Natural killer cell treated with Interleukin-12 subunit alpha and Interleukin-12 subunit beta and Interleukin-15 and Interleukin-18, amount 100 ng/mL, for 72 hours (primary cell): ENCODE results near the gene POLN. TPM values are rescaled to one million over a fixed set of nuclear protein-coding genes. Genes with fewer than 3 reads are reported as not detected.
"Not testable (repeated sequence)": the region's sequence is repeated elsewhere in the genome, so short reads cannot be mapped to it uniquely, and the experiment has no call there.

Experiments used
- ATAC-seq, 2 donors: fragments of 150-1000 bp; cut with Tn5 transposase in 1 of 2; sonication (Bioruptor Pico), chemical (Tn5 transposase) in 1 of 2; 2 replicates each; pipeline ENCODE4 v1.10.0; 2021
- DNase-seq: peaks from one replicate; pipeline ENCODE4 v3.0.0; 2022; ENCODE audit warnings: low spot score
- H3K27ac Mint-ChIP-seq, 2 donors: 1 replicate in 1 of 2; 2 replicates in 1 of 2; pipeline ENCODE4 v1.8.0; 2022; ENCODE audit warnings: mixed read lengths in 2 of 2, mild to moderate bottlenecking in 1 of 2, moderate library complexity in 1 of 2
- H3K27me3 Mint-ChIP-seq, 2 donors: 1 replicate in 1 of 2; 2 replicates in 1 of 2; pipeline ENCODE4 v1.8.0; 2022; ENCODE audit warnings: mixed read lengths in 2 of 2
- H3K36me3 Mint-ChIP-seq: one replicate; pipeline ENCODE4 v1.8.0; 2022; ENCODE audit warnings: mixed read lengths
- H3K4me1 Mint-ChIP-seq, 2 donors: 1 replicate in 1 of 2; 2 replicates in 1 of 2; pipeline ENCODE4 v1.8.0; 2022; ENCODE audit warnings: low read depth in 2 of 2, mixed read lengths in 2 of 2, mild to moderate bottlenecking in 1 of 2
- H3K4me3 Mint-ChIP-seq: one replicate; pipeline ENCODE4 v1.8.0; 2022; ENCODE audit warnings: mixed read lengths
- H3K9me3 Mint-ChIP-seq: 2 replicates; pipeline ENCODE4 v1.8.0; 2022; ENCODE audit warnings: mixed read lengths
- total RNA-seq, 2 donors: library from RNA; stranded (reverse); gene quantifications; one replicate each; pipeline ENCODE4 v1.2.3, GENCODE V29; 2022

The POLN gene
- total RNA-seq, 2 donors from 2014 or later: 3.8 to 6.1 TPM

DNA sequence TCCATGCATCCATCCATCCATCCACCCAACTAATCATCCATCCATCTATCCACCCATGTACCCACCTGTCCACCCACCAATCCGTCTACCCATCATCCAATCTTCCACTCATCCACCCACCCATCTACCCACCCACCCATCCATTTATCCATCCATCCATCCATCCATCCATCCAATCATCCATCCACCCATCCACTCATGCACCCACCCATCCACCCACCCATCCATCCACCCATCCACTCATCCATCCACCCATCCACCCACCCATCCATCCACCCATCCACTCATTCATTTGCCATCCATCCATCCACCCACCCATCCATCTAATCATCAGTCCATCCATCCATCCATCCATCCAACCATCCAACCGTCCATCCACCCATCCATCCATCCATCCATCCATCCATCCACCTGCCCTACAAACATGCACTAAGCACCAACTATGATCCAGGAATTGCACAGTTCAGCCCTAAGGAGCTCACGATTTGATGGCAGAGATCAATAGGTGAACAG lies 41.3 kb upstream of the POLN start:
- Mint-ChIP-seq H3K4me3 (peak overlapping the region; percentile 70), H3K9me3 (no peaks in the 10 kb centered on the region), H3K4me1 (peaks cover 30 to 38% of the 10 kb centered on the region in 2 donors), H3K27ac (peak overlapping the region; percentile 94 to 97), H3K36me3 (no peaks in the 10 kb centered on the region), H3K27me3 (no peaks in the 10 kb centered on the region)
- DNase-seq (peak; percentile 23), ATAC-seq (no peak)

DNA sequence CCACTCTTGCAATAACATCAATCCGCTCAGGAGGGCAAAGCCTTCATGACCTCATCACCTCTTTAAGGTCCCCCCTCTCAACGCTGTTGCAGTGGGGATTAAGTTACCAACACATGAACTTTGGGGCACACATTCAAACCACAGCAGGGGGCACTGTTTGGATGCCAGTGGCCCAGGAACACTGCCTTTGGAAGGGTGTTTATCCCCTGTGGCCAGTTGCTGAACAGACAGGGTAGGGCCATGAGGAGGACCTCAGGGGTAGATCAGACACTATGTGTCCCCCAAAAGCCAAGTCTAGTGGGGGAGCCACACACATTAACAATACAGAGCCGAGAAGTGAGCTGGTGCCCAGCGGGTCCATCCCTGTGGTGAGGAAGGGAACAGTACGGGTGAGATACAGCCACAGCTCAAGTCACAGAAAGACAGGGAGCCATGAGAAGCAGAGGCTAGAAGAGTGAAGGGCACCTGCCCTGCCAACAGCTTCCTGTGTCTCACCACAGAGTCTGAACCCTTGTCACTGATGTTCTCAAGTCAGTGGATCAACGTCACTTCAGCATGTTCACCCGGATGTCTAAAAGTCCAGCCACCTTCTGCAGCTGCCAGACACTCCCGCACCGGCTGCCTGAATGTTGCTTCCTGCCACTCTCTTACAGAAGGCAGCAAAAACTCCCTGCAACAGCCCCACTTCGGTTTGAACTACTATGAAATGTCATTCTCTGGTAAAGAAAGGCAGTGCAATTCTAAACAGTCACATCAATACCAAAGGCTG lies 39.8 kb upstream of the POLN start:
- no peaks in the 10 kb centered on the region for H3K36me3 Mint-ChIP-seq
- H3K4me3 Mint-ChIP-seq: peak overlapping the region; percentile 70
- H3K9me3 Mint-ChIP-seq: no peaks in the 10 kb centered on the region
- H3K27ac Mint-ChIP-seq: peak overlapping the region; percentile 94 to 97
- no peaks in the 10 kb centered on the region for H3K27me3 Mint-ChIP-seq
- peaks cover 30 to 36% of the 10 kb centered on the region in 2 donors for H3K4me1 Mint-ChIP-seq
- DNase-seq (peak; percentile 87), ATAC-seq (peak; percentile 95 to 96)

GRCh38 chr4:2280531-2281300 lies 38.8 kb upstream of the POLN start:
- DNase-seq (no peak), ATAC-seq (no peak)
- peaks cover 30 to 36% of the 10 kb centered on the region in 2 donors for H3K4me1 Mint-ChIP-seq
- H3K27me3 Mint-ChIP-seq: no peaks in the 10 kb centered on the region
- no peaks in the 10 kb centered on the region for H3K36me3 Mint-ChIP-seq
- peak overlapping the region; percentile 94 to 97 for H3K27ac Mint-ChIP-seq
- H3K9me3 Mint-ChIP-seq: no peaks in the 10 kb centered on the region
- H3K4me3 Mint-ChIP-seq: peak overlapping the region; percentile 70

GRCh38 chr4:2277956-2278355 lies 36.0 kb upstream of the POLN start:
- no peaks in the 10 kb centered on the region for H3K9me3 Mint-ChIP-seq

DNA sequence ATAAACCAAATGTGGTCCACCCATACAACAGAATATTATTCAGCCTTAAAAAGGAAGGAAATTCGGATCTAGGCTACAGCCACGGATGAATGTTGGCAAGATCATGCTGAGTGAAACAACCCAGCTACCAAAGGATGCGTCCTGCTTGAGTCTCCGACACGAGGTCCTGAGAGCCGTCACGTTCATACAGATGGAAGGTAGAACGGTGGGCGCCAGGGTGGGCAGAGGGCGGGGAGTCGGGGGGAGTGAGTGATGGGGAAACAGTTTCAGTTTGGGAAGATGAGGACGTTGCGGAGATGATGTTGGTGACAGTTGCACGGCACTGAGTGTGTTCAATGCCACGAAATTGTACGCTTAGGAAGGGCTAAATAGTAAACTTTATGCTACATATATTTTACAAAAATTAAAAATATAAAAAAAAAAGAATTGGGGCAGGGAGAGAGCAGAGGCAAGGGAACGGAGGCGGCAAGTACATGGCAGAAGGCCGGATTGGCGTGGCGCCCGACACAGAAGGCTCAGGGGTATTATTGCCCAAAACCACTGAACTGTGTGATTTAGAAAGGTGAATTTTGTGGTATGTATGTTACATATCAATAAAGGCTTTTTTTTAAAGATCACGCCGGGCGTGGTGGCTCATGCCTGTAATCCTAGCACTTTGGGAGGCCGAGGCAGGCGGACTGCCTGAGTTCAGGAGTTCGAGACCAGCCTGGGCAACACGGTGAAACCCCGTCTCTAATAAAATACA lies 34.8 kb upstream of the POLN start:
- ATAC-seq: no peak

More at GRCh38 chr4:2277956-2278355, 36.0 kb upstream of the POLN start:
- Mint-ChIP-seq H3K27ac (no peak overlapping the region), H3K4me3 (no peak overlapping the region), H3K27me3 (no peaks in the 10 kb centered on the region), H3K4me1 (peaks cover 27% of the 10 kb centered on the region in 2 donors), H3K36me3 (no peaks in the 10 kb centered on the region)
- DNase-seq: peak; percentile 6
- no peak for ATAC-seq

DNA sequence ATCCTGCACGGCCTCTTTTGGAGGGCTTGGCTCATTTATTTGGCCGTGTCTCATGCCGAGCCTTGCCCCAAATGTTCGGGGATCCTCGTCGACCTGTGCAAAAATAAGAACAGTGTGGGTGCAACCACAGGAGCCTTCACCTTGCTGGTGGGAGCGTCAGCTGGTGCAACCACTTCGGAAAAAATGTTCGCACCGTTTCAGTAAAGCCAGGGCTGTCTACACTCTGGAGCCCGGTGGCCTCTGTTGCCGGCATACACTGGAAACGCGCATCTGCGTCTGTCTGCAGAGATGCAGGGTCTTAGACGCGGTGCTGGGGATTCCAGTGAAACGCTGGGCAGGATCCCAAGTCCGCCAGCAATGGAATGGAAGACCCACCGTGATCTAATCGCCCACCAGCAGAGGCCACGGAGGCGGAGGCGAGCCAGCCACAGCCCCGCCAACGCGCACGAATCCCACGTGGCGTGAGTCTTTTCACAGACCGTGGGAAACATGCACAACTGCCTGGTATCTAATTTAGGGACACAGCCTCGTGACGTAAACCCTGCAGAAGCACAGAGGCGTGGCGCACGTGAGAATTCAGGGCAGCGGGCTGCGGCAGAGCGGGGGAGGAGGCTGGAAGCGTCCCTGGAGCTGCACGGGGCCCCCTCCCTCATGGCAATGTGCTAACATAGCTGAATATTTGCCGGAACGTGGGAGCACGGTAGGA lies 33.8 kb upstream of the POLN start:
- Mint-ChIP-seq H3K36me3 (no peaks in the 10 kb centered on the region), H3K27me3 (no peaks in the 10 kb centered on the region), H3K4me1 (peaks cover 4 to 8% of the 10 kb centered on the region in 2 donors), H3K27ac (no peak overlapping the region), H3K9me3 (no peaks in the 10 kb centered on the region), H3K4me3 (no peak overlapping the region)
- DNase-seq (peak; percentile 57), ATAC-seq (no peak)

More for the DNA sequence above, 34.8 kb upstream of the POLN start:
- DNase-seq: peak; percentile 35
- no peaks in the 10 kb centered on the region for H3K27me3 Mint-ChIP-seq
- H3K9me3 Mint-ChIP-seq: no peaks in the 10 kb centered on the region
- H3K4me1 Mint-ChIP-seq: peaks cover 15 to 18% of the 10 kb centered on the region in 2 donors
- no peak overlapping the region for H3K27ac Mint-ChIP-seq
- no peaks in the 10 kb centered on the region for H3K36me3 Mint-ChIP-seq
- H3K4me3 Mint-ChIP-seq: no peak overlapping the region

GRCh38 chr4:2275044-2275397 lies 33.1 kb upstream of the POLN start:
- ATAC-seq, H3K27me3 Mint-ChIP-seq, DNase-seq, H3K9me3 Mint-ChIP-seq, H3K36me3 Mint-ChIP-seq, H3K4me3 Mint-ChIP-seq, H3K4me1 Mint-ChIP-seq, H3K27ac Mint-ChIP-seq: not testable (repeated sequence)

DNA sequence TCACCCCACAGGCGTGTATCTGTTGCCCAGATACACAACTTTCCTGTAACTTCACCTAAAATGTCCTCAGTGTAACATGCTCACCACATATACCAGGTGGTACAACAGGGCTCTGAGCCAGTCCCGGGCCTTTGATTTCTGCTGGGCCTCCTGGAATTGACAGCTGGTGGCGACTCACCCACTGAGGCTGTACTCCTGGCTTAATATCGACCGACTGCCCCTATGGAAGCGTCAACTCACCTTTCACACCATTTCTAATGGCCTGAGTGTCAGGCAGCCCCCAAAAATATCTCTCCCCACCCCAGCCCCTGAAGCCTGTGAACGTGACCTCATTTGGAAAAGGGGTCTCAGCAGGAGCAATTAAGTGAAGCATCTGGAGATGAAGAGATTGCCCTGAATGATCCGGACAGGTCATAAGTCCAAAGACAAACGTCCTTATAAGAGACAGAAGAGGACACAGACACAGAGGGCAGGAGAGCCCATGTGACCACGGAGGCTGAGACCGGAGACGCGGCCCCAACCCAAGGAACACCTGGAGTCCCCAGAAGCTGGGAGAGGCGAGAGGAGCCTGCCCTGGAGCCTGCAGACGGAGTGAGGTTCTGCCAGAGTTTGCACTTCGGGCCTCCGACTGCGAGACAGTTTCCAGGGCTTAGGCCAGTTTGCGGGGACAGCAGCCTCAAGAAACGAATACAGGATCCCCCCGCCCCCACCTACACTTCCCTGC lies 32.6 kb upstream of the POLN start:
- Mint-ChIP-seq H3K27me3 (no peaks in the 10 kb centered on the region), H3K36me3 (no peaks in the 10 kb centered on the region), H3K4me1 (peaks cover 3 to 5% of the 10 kb centered on the region in 2 donors), H3K4me3 (no peak overlapping the region), H3K27ac (no peak overlapping the region), H3K9me3 (no peaks in the 10 kb centered on the region)
- peak; percentile 31 for DNase-seq
- no peak for ATAC-seq

DNA sequence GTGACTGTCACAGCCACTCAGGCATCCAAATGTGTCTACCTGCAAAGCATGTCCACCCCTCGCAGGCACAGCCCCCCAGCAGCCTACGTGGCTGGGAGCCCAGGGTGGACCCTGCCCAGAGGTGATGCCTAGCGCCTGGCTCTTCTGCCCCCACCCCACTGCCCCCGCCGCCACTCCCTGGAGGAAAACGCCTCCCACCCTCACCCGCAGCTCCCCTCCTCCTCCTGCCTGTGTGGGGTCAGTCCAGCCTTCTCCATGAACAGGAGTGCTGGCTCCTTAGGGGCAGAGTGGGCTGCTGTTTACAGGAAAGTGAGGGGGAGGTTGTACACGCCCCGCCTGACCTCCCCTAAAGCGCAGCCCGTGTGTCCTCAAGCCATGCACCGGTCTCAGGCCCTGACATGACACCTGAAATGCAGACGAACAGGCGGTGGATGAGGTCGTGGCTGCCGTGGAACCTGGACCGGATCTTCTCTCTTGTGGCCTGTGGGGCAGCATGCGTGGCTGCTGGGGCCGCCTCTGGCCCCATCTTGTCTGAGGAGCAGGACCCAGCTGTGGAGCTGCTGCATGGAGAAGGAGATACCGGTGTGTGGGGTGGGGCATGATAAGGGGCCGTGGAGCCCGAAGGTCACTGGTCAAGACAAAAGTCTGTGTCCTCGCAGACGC lies 31.9 kb upstream of the POLN start:
- Mint-ChIP-seq H3K36me3 (no peaks in the 10 kb centered on the region), H3K27ac (no peak overlapping the region), H3K27me3 (no peaks in the 10 kb centered on the region), H3K4me3 (no peak overlapping the region), H3K9me3 (no peaks in the 10 kb centered on the region), H3K4me1 (peaks cover 3 to 5% of the 10 kb centered on the region in 2 donors)
- ATAC-seq (no peak), DNase-seq (no peak)

DNA sequence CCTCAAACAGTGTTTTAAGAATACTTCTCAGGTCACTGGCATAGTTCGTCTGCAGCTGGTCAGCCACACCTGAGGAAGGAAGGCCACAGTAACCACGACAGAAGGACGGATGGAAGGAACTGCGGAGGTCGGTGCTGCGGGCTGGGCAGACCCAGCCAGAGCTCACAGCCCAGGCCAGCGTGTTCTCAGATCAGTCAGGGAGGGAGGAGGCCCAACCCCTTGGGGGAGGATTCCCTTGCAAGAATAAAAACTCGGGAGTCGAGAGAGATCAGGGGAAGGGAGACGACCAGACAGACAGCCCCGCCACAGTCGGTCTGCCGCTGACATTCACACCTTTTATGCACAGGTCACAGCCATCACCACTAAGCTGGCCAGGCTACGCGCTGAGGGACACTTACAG lies 31.3 kb upstream of the POLN start:
- Mint-ChIP-seq H3K36me3 (no peaks in the 10 kb centered on the region), H3K4me3 (no peak overlapping the region), H3K4me1 (peaks cover 3 to 5% of the 10 kb centered on the region in 2 donors), H3K27ac (peak overlapping the region in 1 of 2 donors; percentile 21), H3K9me3 (no peaks in the 10 kb centered on the region), H3K27me3 (no peaks in the 10 kb centered on the region)
- DNase-seq (no peak), ATAC-seq (no peak)

DNA sequence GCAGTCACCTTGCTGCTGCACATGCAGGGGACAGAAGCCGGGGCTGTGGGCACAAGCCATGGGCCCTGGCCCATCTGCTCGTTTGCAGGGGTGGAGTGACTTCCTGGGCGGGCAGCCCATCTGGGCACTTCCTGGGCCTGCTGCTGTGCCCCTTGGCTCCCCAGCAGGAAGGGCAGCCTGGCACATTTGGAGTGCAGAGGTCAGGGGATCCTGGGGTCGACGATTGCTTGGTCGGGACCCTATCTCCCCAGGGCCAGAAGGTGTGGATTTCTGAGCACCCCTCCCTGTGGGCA lies 30.9 kb upstream of the POLN start:
- Mint-ChIP-seq H3K36me3 (no peaks in the 10 kb centered on the region), H3K27me3 (no peaks in the 10 kb centered on the region), H3K4me3 (no peak overlapping the region), H3K9me3 (no peaks in the 10 kb centered on the region), H3K27ac (no peak overlapping the region), H3K4me1 (peaks cover 3 to 5% of the 10 kb centered on the region in 2 donors)
- DNase-seq (no peak), ATAC-seq (no peak)

DNA sequence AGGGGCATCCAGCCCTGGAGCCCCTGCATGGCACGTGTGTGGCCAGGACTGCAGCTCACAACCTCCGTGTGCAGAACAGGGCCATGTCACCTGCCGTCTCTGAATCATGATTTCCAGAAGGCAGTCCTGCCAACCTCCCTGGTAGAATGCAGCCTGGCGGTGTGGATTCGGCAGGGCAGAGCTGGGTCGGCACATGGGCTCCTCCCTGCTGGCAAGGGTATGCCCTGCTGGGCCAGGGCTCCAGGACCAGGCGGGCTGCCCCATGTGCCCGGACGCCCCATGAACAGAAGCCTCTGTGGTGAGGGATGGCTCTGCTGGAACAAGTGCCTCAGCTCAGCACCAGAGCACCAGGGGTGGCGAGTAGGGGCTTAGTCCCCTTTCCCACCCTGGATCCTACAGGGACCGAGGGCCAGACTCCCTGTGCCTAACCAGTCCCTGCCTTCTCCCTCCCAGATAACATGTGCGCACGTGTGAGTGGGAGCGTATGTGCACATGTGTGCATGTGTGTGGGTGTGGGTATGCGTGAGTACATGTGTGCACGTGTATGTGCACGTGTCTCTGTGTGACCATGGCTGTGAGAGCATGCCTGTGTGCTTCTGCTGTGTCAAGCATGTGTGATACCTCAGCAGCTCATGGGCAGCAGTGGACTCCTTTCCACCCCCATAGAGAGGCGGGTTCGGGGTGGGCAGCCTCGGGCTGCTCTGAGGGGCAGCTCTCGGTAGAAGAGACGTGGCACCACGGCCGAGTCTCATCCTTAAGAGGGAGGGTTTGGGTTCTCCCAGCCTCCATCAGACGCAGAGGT lies 30.3 kb upstream of the POLN start:
- Mint-ChIP-seq H3K4me1 (peaks cover 3 to 5% of the 10 kb centered on the region in 2 donors), H3K27ac (no peak overlapping the region), H3K27me3 (no peaks in the 10 kb centered on the region), H3K4me3 (no peak overlapping the region), H3K36me3 (no peaks in the 10 kb centered on the region), H3K9me3 (no peaks in the 10 kb centered on the region)
- DNase-seq: no peak
- ATAC-seq: no peak
